Measurements from ENCODE around the gene SEMA3F. TPM values are rescaled to one million over a fixed set of nuclear protein-coding genes. Genes with fewer than 3 reads are reported as not detected.
A peak's percentile ranks its signal among the peaks of the same experiment; 100 is the strongest.

SEMA3F gene
- total RNA-seq, 6 experiments from 2014 or later, result 20.5 to 35.6 (median 22.8) TPM

DNA sequence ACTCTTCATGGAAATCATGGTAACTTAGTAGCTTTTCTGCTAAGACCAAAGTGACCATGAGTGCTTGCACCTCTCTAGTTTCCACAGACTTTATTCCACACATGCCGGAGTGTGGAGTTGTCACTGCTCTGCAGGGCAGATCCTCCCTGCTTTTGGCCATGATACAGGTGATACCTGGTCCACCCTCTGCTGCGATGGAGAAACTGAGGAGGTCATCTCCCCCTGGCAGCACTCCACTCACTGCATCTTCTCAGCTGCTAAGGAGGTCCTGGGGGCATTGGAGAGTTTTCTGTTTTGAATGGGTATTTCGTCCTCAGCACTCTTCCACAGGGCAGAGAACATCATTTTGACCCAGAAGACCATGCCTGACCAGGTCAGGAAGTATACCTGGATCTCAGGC, 35.3 kb upstream of the SEMA3F start:
- TF ChIP-seq, protein P1, sequence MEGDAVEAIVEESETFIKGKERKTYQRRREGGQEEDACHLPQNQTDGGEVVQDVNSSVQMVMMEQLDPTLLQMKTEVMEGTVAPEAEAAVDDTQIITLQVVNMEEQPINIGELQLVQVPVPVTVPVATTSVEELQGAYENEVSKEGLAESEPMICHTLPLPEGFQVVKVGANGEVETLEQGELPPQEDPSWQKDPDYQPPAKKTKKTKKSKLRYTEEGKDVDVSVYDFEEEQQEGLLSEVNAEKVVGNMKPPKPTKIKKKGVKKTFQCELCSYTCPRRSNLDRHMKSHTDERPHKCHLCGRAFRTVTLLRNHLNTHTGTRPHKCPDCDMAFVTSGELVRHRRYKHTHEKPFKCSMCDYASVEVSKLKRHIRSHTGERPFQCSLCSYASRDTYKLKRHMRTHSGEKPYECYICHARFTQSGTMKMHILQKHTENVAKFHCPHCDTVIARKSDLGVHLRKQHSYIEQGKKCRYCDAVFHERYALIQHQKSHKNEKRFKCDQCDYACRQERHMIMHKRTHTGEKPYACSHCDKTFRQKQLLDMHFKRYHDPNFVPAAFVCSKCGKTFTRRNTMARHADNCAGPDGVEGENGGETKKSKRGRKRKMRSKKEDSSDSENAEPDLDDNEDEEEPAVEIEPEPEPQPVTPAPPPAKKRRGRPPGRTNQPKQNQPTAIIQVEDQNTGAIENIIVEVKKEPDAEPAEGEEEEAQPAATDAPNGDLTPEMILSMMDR (IDR thresholded peaks at IDR 0.05), result no peak
- peaks cover 18% of the 10 kb centered on the region for H3K27me3 Mint-ChIP-seq (ENCODE audit: insufficient read depth)
- DNase-seq, result no peak
- H3K27ac Mint-ChIP-seq, result no peak overlapping the region
- H3K4me3 Mint-ChIP-seq, result no peak overlapping the region
- H3K9me3 Mint-ChIP-seq, result no peaks in the 10 kb centered on the region
- H3K36me3 Mint-ChIP-seq (ENCODE audit: low read depth), result peaks cover 28% of the 10 kb centered on the region
- peaks cover 20% of the 10 kb centered on the region for H3K4me1 Mint-ChIP-seq (ENCODE audit: low read depth)

DNA sequence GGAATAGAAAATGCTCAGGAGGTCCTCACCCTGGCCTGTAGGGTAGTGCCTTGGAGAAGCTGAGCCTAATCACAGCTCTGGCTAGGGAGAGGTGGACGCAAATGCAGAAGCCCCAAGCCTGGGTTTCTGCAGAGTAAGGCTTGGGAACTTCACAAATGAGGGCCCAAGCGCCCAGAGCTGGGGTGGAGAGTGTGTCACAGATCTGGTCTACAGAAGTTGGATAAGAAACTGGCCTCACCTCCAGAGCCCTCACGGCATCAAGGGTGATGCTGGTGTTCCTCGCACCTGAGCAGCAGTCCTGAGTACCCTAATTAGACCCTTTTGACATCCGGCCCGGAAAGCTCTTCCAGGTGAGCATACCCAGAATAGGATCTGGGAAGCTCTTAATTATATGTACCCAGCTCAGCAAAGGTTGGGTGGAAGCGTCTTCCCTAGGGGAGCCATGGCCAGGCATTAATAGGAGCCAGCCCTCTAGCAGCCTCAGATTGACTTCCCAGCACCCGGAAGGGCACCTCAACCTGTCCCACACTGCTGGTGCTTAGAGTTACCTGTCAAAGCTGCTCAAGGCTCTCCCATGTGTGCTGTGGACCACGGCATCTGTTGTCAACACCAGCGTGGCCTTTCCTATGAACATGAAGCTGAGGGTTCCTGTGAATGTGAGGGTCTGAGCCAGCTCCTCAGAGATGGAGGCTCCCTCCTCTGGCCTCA, 34.6 kb upstream of the SEMA3F start:
- H3K27ac Mint-ChIP-seq, result no peak overlapping the region
- DNase-seq, result no peak
- peaks cover 24% of the 10 kb centered on the region for H3K36me3 Mint-ChIP-seq (ENCODE audit: low read depth)
- H3K27me3 Mint-ChIP-seq (ENCODE audit: insufficient read depth), result peaks cover 18% of the 10 kb centered on the region
- H3K4me3 Mint-ChIP-seq, result no peak overlapping the region
- TF ChIP-seq, protein P1 (IDR thresholded peaks at IDR 0.05), result no peak
- H3K9me3 Mint-ChIP-seq, result no peaks in the 10 kb centered on the region
- peaks cover 22% of the 10 kb centered on the region for H3K4me1 Mint-ChIP-seq (ENCODE audit: low read depth)

DNA sequence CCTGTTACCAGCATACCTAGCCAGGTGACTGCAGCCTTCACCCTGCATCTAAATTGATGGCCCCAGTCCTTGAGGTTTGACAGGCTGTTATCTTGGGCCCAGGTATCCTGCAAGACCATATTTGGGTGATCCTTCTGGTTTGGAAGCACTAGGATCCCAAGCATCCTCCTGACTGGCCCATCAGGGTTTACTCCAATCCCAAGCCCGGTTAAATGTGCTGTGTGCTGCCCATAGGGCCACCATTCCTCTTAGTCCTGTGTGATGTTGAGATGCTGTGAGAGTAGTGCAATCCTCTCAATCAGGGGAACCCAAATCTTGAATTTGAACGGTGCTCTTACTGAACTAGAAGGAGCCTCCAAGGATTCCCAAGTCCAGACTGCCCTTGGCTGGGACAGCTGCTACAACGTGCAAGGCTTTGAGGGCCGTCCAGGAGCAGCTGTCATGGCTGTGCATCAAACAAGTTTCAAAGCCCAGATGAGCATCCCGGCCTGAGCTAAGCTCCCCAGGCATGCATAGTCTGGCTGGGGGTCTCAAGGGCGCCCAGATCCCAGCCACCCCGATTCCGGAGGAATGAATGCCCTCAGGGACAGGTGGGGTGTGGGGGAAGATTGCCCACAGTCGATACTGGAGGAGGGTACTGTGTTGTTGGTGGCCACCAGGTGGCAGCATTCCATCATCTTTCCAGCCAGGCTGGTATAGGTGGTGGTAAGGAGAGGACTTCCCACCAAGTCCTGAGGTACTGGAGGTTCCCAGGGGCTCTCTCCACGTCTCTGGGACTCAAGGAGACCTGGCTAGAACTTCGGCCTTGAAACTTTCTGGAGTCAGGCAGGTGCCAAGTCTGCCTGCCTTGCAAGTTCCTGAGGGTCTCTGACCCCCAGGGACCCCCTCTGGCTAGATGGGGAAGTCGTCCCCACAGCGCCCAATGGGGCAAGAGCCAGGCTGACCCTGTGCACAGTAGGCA, 33.8 kb upstream of the SEMA3F start:
- Mint-ChIP-seq H3K27ac (peak overlapping the region; percentile 55; the same call in 1 of the 2 replicates), H3K36me3 (ENCODE audit: low read depth) (peaks cover 15% of the 10 kb centered on the region), H3K9me3 (no peaks in the 10 kb centered on the region), H3K4me3 (no peak overlapping the region), H3K4me1 (ENCODE audit: low read depth) (peaks cover 29% of the 10 kb centered on the region), H3K27me3 (ENCODE audit: insufficient read depth) (peaks cover 16% of the 10 kb centered on the region)
- TF ChIP-seq, protein P1 (IDR thresholded peaks at IDR 0.05), result peak; percentile 97
- peak; percentile 69 for DNase-seq

DNA sequence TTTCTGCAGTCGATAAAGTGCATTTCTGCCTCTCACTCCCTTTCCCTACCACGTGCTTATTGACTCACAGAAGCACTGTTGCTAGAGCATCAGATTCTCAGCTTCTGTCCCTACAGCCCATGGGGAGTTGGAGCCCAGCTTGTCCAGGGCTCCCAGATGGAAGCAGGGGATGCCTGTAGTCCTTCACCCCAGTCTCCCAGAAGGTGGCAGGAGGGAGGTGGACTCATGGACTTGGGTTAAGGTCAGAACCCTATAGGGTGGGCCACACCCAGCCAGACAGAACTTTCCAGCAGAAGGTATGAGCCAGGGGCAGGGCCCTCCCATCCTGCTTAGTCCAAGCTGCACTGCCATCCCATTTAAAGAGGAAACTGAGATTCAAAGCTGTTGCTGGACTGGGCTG, 33.1 kb upstream of the SEMA3F start:
- TF ChIP-seq, protein P1 (IDR thresholded peaks at IDR 0.05), result no peak
- peaks cover 16% of the 10 kb centered on the region for H3K27me3 Mint-ChIP-seq (ENCODE audit: insufficient read depth)
- peak overlapping the region; percentile 52 for H3K27ac Mint-ChIP-seq
- no peaks in the 10 kb centered on the region for H3K9me3 Mint-ChIP-seq
- H3K4me1 Mint-ChIP-seq (ENCODE audit: low read depth), result peaks cover 33% of the 10 kb centered on the region
- no peak for DNase-seq
- no peak overlapping the region; the same call in 1 of the 2 replicates for H3K4me3 Mint-ChIP-seq
- H3K36me3 Mint-ChIP-seq (ENCODE audit: low read depth), result peaks cover 9% of the 10 kb centered on the region

DNA sequence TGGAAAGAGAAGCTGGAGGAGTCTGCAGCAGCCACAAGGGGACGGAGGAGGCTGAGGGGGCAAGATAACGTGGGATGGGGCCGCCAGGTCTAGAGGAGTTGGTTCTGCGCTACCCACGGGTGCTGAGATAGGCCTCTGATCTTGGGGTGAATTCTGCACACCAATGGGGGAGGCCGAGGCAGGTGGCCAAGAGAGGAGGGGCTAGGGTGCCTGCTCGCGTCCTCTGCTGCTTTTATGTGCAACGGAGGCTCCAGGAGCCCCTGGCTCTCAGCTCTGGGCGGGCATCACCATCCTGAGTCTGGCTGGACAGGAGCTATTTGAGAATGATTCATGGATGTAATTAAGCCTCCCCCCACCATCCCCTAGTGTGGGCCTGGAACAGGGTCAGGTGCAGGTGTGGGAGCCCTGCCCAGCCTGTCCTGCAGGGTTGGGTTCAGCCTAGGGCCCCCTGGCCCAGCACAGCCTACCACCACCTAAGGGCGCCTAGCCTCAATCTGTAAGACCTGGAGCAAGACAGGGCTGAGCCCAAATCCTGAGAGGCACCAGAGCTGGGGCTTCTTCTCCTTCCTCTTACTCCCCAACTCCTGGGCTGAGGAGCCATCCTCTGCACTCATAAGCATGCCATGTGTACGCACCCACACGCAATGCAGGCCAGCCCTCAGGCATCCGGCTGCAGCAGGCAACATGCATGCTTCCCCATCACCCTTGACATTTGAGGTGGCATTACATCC, 32.3 kb upstream of the SEMA3F start:
- Mint-ChIP-seq H3K4me1 (ENCODE audit: low read depth) (peaks cover 41% of the 10 kb centered on the region), H3K36me3 (ENCODE audit: low read depth) (peaks cover 7% of the 10 kb centered on the region; the same call in 1 of the 2 replicates), H3K4me3 (no peak overlapping the region), H3K27me3 (ENCODE audit: insufficient read depth) (peaks cover 16% of the 10 kb centered on the region), H3K27ac (no peak overlapping the region; the same call in 1 of the 2 replicates), H3K9me3 (no peaks in the 10 kb centered on the region)
- TF ChIP-seq, protein P1 (IDR thresholded peaks at IDR 0.05), result no peak
- no peak for DNase-seq

All from HFFc6 (cell line).